ENCODE measurements around the gene MED12L. TPM values are rescaled to one million over a fixed set of nuclear protein-coding genes. Genes with fewer than 3 reads are reported as not detected.
A peak's percentile ranks its signal among the peaks of the same experiment; 100 is the strongest.

Gene MED12L
- total RNA-seq, 1 donor from 2014 or later = 0.43 TPM

DNA sequence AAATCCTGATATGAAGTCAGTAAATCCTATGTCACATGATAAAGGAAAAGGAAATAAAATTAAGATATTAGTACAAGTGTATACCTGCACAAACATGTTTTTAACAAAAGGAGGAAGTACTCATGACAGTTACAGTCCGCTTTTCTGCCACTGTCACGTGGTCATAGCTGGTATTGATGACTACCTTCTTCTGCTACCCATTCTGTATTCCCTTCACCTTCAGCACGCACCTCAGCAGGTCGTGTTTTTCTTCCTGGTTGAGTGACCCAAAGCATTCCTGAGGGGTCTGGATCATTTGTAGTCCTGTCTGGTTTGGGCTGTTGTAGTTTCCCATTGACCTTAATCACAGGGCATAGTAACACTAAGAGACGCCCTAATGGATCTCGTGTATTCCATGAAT, 334.3 kb downstream of the MED12L start:
- H3K4me3 ChIP-seq = no peak overlapping the region
- no peak for DNase-seq (ENCODE audit: low spot score in 2 of 2)
- no peaks in the 10 kb centered on the region for H3K4me1 ChIP-seq
- intact Hi-C loops (cut with DNase I) = no loop called here
- H3K9me3 ChIP-seq = no peaks in the 10 kb centered on the region
- H3K27me3 ChIP-seq = no peaks in the 10 kb centered on the region
- TF ChIP-seq, protein P1, sequence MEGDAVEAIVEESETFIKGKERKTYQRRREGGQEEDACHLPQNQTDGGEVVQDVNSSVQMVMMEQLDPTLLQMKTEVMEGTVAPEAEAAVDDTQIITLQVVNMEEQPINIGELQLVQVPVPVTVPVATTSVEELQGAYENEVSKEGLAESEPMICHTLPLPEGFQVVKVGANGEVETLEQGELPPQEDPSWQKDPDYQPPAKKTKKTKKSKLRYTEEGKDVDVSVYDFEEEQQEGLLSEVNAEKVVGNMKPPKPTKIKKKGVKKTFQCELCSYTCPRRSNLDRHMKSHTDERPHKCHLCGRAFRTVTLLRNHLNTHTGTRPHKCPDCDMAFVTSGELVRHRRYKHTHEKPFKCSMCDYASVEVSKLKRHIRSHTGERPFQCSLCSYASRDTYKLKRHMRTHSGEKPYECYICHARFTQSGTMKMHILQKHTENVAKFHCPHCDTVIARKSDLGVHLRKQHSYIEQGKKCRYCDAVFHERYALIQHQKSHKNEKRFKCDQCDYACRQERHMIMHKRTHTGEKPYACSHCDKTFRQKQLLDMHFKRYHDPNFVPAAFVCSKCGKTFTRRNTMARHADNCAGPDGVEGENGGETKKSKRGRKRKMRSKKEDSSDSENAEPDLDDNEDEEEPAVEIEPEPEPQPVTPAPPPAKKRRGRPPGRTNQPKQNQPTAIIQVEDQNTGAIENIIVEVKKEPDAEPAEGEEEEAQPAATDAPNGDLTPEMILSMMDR (IDR thresholded peaks at IDR 0.05) = no peak
- H3K36me3 ChIP-seq = no peaks in the 10 kb centered on the region
- no peak overlapping the region for H3K27ac ChIP-seq

DNA sequence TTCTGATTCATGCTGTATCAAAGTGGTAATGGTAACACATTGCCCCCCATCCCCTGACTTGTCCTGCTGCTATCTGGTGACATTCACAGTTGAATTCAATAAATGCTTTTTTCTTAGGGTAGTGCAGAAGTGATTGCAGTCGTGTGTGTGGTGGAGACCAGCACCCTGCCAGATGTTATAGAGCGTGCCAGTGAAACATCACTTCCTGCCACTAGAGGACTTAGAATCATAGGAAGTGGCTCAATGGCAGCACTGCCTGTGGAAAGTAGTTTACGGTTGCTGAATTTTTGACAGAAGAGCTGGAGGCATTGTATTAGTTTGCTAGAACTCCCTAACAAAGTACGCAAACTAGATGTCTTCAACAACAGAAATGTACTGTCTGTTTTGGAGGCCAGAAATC, 336.5 kb downstream of the MED12L start:
- DNase-seq (ENCODE audit: low spot score in 2 of 2) = no peak
- Histone ChIP-seq H3K4me1 (no peaks in the 10 kb centered on the region), H3K4me3 (no peak overlapping the region), H3K27me3 (no peaks in the 10 kb centered on the region), H3K36me3 (no peaks in the 10 kb centered on the region), H3K27ac (no peak overlapping the region), H3K9me3 (no peaks in the 10 kb centered on the region)
- TF ChIP-seq, protein P1 (IDR thresholded peaks at IDR 0.05) = no peak
- intact Hi-C loops (cut with DNase I) = no loop called here

DNA sequence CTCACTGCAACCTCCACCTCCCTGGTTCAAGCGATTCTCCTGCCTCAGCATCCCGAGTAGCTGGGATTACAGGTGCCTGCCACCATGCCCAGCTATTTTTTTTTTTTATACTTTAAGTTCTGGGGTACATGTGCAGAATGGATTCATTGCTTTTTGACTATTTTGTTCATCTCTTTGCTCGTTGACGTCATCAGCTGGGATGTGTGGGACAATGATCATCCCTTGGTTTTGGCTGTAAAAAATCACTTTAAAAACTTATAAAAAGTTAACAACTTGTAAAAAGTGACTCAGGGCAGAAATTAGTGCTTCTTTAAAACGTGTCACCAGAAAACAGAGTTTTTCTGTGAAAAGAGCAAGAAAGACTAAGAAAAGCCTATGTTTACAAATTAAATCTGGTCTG, 337.6 kb downstream of the MED12L start:
- no peak overlapping the region for H3K4me3 ChIP-seq
- intact Hi-C loops (cut with DNase I) = no loop called here
- H3K27ac ChIP-seq = no peak overlapping the region
- H3K36me3 ChIP-seq = no peaks in the 10 kb centered on the region
- DNase-seq (ENCODE audit: low spot score in 2 of 2) = no peak
- TF ChIP-seq, protein P1 (IDR thresholded peaks at IDR 0.05) = no peak
- no peaks in the 10 kb centered on the region for H3K9me3 ChIP-seq
- no peaks in the 10 kb centered on the region for H3K4me1 ChIP-seq
- H3K27me3 ChIP-seq = no peaks in the 10 kb centered on the region

DNA sequence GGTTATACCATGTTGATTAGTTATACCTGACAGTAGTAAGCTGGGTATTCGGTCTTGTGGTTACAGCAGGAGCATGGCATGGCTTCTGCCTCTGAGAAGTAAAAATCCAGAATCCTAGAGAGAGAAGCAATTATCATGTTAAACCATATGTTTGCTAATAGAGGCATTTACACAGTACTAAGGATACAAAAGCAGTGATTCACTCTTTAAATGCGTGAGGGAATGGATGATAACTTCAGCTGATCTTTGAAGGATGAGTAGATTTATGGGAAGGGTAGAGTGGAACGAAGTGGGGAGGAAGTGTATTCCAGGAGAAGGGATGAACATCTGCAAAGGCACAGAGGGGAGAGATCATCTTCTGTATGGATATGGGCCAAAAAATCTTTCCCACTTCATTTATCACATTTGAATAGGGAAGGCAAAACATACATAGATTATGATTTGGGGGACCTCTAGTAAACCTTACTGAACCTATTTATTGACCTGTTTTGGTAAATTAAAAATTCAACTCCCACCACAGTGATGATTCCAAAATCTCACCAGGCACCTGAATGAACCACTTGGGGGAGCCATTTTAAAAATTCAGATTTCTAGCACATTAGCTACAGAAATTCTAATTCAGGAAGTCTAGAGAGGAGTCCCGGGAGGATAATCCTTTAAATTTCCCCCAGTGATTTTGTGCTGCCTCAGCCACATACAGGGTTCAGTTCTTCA, 340.3 kb downstream of the MED12L start:
- no peaks in the 10 kb centered on the region for H3K4me1 ChIP-seq
- H3K27me3 ChIP-seq = no peaks in the 10 kb centered on the region
- TF ChIP-seq, protein P1 (IDR thresholded peaks at IDR 0.05) = peak in 1 of 3 experiments; percentile 20
- H3K9me3 ChIP-seq = no peaks in the 10 kb centered on the region
- intact Hi-C loops (cut with DNase I) = no loop called here
- no peak overlapping the region for H3K4me3 ChIP-seq
- H3K27ac ChIP-seq = no peak overlapping the region
- DNase-seq (ENCODE audit: low spot score in 2 of 2) = no peak
- H3K36me3 ChIP-seq = no peaks in the 10 kb centered on the region

DNA sequence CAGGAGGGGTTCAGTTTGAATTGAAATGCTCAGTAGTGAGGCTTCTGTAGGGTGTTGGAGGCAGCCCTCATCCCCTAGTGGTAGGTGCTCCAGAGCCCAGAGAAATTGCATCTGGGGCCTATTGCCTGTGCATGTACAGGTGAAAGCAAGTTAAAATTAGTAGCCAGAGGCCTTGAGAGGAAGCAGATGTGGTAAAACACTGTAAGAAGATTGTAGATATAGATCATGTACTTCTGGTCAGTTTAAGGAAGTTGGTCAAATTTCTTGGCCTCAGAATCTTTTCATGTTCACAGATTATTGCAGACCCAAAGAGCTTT, 340.8 kb downstream of the MED12L start:
- Histone ChIP-seq H3K4me1 (no peaks in the 10 kb centered on the region), H3K4me3 (no peak overlapping the region), H3K27me3 (no peaks in the 10 kb centered on the region), H3K36me3 (no peaks in the 10 kb centered on the region), H3K27ac (no peak overlapping the region), H3K9me3 (no peaks in the 10 kb centered on the region)
- TF ChIP-seq, protein P1 (IDR thresholded peaks at IDR 0.05) = peak in 1 of 3 experiments; percentile 10
- no peak for DNase-seq (ENCODE audit: low spot score in 2 of 2)
- intact Hi-C loops (cut with DNase I) = no loop called here

DNA sequence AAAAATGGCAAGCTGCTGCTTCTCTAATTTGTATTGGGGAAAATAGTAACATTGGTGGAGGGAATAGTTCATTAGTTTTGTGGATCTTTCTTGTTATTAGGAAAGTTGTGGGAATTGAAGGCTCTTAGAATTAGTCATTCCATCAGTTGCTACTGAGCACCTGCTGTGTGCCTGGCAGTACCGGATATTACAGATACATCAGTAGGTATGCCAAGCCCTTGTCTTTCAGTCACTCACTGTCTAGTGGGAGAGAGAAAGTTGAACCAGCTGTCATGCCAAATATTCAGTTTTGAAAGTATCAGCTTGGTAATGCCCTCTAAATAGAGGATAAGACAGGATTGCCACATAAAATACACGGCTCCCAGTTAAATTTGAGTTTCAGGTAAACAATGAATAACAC, 342.9 kb downstream of the MED12L start:
- TF ChIP-seq, protein P1 (IDR thresholded peaks at IDR 0.05) = no peak
- H3K36me3 ChIP-seq = no peaks in the 10 kb centered on the region

More for the DNA sequence above, 342.9 kb downstream of the MED12L start:
- DNase-seq (ENCODE audit: low spot score in 2 of 2) = no peak
- Histone ChIP-seq H3K27me3 (no peaks in the 10 kb centered on the region), H3K4me3 (no peak overlapping the region), H3K4me1 (no peaks in the 10 kb centered on the region), H3K9me3 (no peaks in the 10 kb centered on the region), H3K27ac (no peak overlapping the region)
- intact Hi-C loops (cut with DNase I) = no loop called here
